HG03342 (cell line): ENCODE measurements around the gene PTPRN2.

Experiments
- ATAC-seq: cut with Tn5 transposase; IDR thresholded peaks from one replicate; pipeline ENCODE4 v1.9.1; 2021; ENCODE audit warnings: mild to moderate bottlenecking, moderate library complexity; ENCODE audit not compliant: unreplicated experiment

The PTPRN2 gene

GRCh38 chr7:158374146-158374545 lies 213.5 kb downstream of the PTPRN2 start:
- no peak for ATAC-seq

- ATAC-seq = no peak
These were observed 214.0 kb downstream of the PTPRN2 start for GRCh38 chr7:158373476-158374133.

GRCh38 chr7:158372400-158373342 lies 215.0 kb downstream of the PTPRN2 start:
- ATAC-seq = no peak

GRCh38 chr7:158371856-158372255 lies 215.8 kb downstream of the PTPRN2 start:
- no peak for ATAC-seq

- ATAC-seq = no peak
These were observed 217.8 kb downstream of the PTPRN2 start for GRCh38 chr7:158369866-158370265.

GRCh38 chr7:158369290-158369689 lies 218.3 kb downstream of the PTPRN2 start:
- no peak for ATAC-seq

GRCh38 chr7:158368449-158368848 lies 219.2 kb downstream of the PTPRN2 start:
- no peak for ATAC-seq

GRCh38 chr7:158367634-158367982 lies 220.0 kb downstream of the PTPRN2 start:
- no peak for ATAC-seq

- ATAC-seq = no peak
These were observed 220.5 kb downstream of the PTPRN2 start for GRCh38 chr7:158366916-158367633.

GRCh38 chr7:158366346-158366745 lies 221.3 kb downstream of the PTPRN2 start:
- ATAC-seq = no peak

GRCh38 chr7:158365267-158365666 lies 222.4 kb downstream of the PTPRN2 start:
- no peak for ATAC-seq

GRCh38 chr7:158364451-158364850 lies 223.2 kb downstream of the PTPRN2 start:
- ATAC-seq = no peak

GRCh38 chr7:158362912-158363905 lies 224.4 kb downstream of the PTPRN2 start:
- ATAC-seq = no peak

- no peak for ATAC-seq
These were observed 225.6 kb downstream of the PTPRN2 start for GRCh38 chr7:158362001-158362400.

- no peak for ATAC-seq
These were observed 226.2 kb downstream of the PTPRN2 start for GRCh38 chr7:158361326-158361946.

GRCh38 chr7:158358926-158359645 lies 228.5 kb downstream of the PTPRN2 start:
- no peak for ATAC-seq

GRCh38 chr7:158357898-158358821 lies 229.5 kb downstream of the PTPRN2 start:
- ATAC-seq = no peak
